ENCODE data around the gene ZNF227.
"Not testable (repeated sequence)": the region's sequence is repeated elsewhere in the genome, so short reads cannot be mapped to it uniquely, and the experiment has no call there.

ZNF227 gene

DNA sequence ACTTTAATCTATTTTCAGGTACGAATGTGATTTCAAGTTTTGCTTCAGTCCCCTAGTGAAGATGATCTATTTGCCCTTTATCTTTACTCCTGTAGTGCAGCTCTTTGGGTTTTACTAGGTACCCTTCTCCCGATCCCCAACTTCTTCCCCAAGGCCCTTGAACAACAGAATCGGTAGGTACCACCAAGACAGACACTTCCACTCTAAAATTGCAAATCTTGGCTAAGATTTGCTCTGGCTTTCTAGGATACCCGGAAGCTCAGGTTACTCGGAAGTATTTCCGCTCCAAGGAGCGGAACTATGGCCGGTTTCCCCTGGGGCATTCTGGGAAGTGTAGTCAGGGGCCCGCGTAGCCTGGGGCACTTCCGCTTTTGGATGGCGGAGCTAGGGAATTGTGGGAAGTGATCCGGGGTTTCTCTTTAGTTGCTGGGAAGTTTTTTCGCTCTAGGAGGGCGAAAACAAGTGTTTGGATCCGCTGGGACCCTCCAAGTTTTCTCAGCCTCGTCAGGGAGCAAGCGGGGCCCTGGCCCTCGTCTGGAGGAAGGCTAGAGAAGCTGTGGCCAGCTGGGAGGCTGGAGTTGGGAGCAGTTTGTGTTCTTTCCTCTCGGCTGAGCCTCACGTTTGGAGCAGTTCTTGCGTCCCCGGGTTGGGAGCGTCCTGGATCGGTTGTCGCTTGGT lies 5.1 kb upstream of the ZNF227 start:
- DNase-seq (ENCODE audit: low spot score), result peak; percentile 90
- TF ChIP-seq, protein P1, sequence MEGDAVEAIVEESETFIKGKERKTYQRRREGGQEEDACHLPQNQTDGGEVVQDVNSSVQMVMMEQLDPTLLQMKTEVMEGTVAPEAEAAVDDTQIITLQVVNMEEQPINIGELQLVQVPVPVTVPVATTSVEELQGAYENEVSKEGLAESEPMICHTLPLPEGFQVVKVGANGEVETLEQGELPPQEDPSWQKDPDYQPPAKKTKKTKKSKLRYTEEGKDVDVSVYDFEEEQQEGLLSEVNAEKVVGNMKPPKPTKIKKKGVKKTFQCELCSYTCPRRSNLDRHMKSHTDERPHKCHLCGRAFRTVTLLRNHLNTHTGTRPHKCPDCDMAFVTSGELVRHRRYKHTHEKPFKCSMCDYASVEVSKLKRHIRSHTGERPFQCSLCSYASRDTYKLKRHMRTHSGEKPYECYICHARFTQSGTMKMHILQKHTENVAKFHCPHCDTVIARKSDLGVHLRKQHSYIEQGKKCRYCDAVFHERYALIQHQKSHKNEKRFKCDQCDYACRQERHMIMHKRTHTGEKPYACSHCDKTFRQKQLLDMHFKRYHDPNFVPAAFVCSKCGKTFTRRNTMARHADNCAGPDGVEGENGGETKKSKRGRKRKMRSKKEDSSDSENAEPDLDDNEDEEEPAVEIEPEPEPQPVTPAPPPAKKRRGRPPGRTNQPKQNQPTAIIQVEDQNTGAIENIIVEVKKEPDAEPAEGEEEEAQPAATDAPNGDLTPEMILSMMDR (IDR thresholded peaks at IDR 0.05; ENCODE audit: extremely low read depth, missing control alignments), result no peak

- no peak for DNase-seq (ENCODE audit: low spot score)
- TF ChIP-seq, protein P1 (IDR thresholded peaks at IDR 0.05; ENCODE audit: extremely low read depth, missing control alignments), result no peak
These were observed 574 bp downstream of the ZNF227 start for GRCh38 chr19:44212866-44213346.

DNA sequence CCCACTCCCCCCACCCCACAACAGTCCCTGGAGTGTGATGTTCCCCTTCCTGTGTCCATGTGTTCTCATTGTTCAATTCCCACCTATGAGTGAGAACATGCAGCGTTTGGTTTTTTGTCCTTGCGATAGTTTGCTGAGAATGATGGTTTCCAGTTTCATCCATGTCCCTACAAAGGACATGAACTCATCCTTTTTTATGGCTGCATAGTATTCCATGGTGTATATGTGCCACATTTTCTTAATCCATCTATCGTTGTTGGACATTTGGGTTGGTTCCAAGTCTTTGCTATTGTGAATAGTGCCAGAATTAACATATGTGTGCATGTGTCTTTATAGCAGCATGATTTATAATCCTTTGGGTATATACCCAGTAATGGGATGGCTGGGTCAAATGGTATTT lies 7.6 kb downstream of the ZNF227 start:
- DNase-seq (ENCODE audit: low spot score), result not testable (repeated sequence)

DNA sequence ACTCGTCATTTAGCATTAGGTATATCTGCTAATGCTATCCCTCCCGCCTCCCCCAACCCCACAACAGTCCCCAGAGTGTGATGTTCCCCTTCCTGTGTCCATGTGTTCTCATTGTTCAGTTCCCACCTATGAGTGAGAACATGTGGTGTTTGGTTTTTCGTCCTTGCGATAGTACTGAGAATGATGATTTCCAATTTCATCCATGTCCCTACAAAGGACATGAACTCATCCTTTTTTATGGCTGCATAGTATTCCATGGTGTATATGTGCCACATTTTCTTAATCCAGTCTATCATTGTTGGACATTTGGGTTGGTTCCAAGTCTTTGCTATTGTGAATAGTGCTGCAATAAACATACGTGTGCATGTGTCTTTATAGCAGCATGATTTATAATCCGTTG lies 8.4 kb downstream of the ZNF227 start:
- DNase-seq (ENCODE audit: low spot score), result not testable (repeated sequence)

DNA sequence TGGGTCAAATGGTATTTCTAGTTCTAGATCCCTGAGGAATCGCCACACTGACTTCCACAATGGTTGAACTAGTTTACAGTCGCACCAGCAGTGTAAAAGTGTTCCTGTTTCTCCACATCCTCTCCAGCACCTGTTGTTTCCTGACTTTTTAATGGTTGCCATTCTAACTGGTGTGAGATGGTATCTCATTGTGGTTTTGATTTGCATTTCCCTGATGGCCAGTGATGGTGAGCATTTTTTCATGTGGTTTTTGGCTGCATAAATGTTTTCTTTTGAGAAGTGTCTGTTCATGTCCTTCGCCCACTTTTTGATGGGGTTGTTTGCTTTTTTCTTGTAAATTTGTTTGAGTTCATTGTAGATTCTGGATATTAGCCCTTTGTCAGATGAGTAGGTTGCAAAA lies 9.0 kb downstream of the ZNF227 start:
- not testable (repeated sequence) for DNase-seq (ENCODE audit: low spot score)

- no peak for DNase-seq (ENCODE audit: low spot score)
- TF ChIP-seq, protein P1 (IDR thresholded peaks at IDR 0.05; ENCODE audit: extremely low read depth, missing control alignments), result no peak
These were observed 16.0 kb downstream of the ZNF227 start for GRCh38 chr19:44228318-44228717.

DNA sequence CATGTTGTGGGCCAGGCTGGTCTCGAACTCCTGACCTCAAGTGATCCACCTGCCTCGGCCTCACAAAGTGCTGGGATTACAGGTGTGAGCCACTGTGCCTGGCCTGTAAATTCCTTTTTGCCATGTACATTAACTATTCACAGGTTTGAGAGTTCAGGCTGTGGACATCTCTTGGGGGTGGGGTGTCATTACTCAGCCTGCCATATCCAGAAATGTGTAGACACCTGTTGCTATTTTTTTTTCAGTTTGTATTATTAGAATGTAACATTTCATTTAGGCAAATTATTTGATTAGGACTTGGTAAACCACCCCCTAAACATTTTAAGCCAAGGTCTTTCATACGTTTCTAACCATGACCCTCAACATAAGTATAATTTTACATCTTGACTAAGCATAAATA lies 20.5 kb downstream of the ZNF227 start:
- no peak for DNase-seq (ENCODE audit: low spot score)
- TF ChIP-seq, protein P1 (IDR thresholded peaks at IDR 0.05; ENCODE audit: extremely low read depth, missing control alignments), result no peak

GRCh38 chr19:44236384-44236783 lies 24.1 kb downstream of the ZNF227 start:
- no peak for DNase-seq (ENCODE audit: low spot score)
- TF ChIP-seq, protein P1 (IDR thresholded peaks at IDR 0.05; ENCODE audit: extremely low read depth, missing control alignments), result no peak

DNA sequence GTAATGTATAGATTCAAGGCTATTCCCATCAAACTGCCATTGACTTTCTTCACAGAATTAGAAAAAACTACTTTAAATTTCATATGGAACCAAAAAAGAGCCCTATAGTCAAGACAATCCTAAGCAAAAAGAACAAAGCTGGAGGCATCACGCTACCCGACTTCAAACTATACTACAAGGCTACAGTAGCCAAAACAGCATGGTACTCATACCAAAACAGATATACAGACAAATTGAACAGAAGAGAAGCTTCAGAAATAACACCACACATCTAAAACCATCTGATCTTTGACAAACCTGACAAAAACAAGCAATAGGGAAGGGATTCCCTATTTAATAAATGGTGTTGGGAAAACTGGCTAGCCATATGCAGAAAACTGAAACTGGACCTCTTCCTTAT lies 40.0 kb downstream of the ZNF227 start:
- not testable (repeated sequence) for DNase-seq (ENCODE audit: low spot score)

DNA sequence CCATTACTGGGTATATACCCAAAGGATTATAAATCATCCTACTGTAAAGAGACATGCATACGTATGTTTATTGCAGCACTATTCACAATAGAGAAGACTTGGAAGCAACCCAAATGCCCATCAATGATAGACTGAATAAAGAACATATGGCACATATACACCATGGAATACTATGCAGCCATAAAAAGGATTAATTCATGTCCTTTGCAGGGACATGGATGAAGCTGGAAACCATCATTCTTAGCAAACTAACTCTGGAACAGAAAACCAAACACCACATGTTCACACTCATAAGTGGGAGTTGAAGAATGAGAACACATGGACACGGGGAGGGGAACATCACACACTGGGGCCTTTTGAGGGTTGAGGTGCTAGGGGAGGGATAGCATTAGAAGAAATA lies 41.1 kb downstream of the ZNF227 start:
- DNase-seq (ENCODE audit: low spot score), result not testable (repeated sequence)
